MCF 10A (cell line): ENCODE results near the gene PIGT. TPM values are rescaled to one million over a fixed set of nuclear protein-coding genes. Genes with fewer than 3 reads are reported as not detected.

Source experiments
- BruUV-seq: library from RNA; stranded (reverse); fragments of 400-500 nt; replicated peaks from 2 replicates; lab custom pipeline; 2021; lab: Mats Ljungman, UMichigan
- CTCF ChIA-PET: fragments of 300-600 bp; sonication (Branson Sonifier 250); formaldehyde crosslinking; extraction: SDS; loops from one replicate; lab custom pipeline; 2021; ENCODE audit warnings: antibody characterized with exemption, inconsistent platforms; lab: Yijun Ruan, JAX
- POLR2A ChIA-PET: fragments of 300-600, 350-650 bp; sonication (Branson Sonifier 250); formaldehyde crosslinking; extraction: SDS; loops from one replicate; lab custom pipeline; 2020; ENCODE audit warnings: antibody characterized with exemption, inconsistent platforms; lab: Yijun Ruan, JAX
- DNase-seq: peaks from one replicate; pipeline ENCODE4 v3.0.0-alpha.2; 2018; ENCODE audit not compliant: unreplicated experiment
- H3K27ac Mint-ChIP-seq: one replicate; pipeline ENCODE4 v1.8.0; 2022; ENCODE audit warnings: mild to moderate bottlenecking, low read depth, mixed read lengths; ENCODE audit not compliant: unreplicated experiment
- H3K27me3 Mint-ChIP-seq: one replicate; pipeline ENCODE4 v1.8.0; 2022; ENCODE audit warnings: mixed read lengths; ENCODE audit not compliant: insufficient read depth, unreplicated experiment
- H3K36me3 Mint-ChIP-seq: one replicate; pipeline ENCODE4 v1.8.0; 2022; ENCODE audit warnings: mild to moderate bottlenecking, moderate library complexity, mixed read lengths; ENCODE audit not compliant: insufficient read depth, unreplicated experiment
- H3K4me1 Mint-ChIP-seq: one replicate; pipeline ENCODE4 v1.8.0; 2022; ENCODE audit warnings: mixed read lengths; ENCODE audit not compliant: insufficient read depth, unreplicated experiment
- H3K4me3 Mint-ChIP-seq: one replicate; pipeline ENCODE4 v1.8.0; 2022; ENCODE audit warnings: mild to moderate bottlenecking, moderate library complexity, mixed read lengths; ENCODE audit not compliant: unreplicated experiment
- H3K9me3 Mint-ChIP-seq: one replicate; pipeline ENCODE4 v1.8.0; 2022; ENCODE audit warnings: mixed read lengths; ENCODE audit not compliant: unreplicated experiment
- CTCF ChIP-seq: fragments of 200-600 bp; IDR thresholded peaks from one replicate; pipeline ENCODE4 v1.8.0; 2022; ENCODE audit warnings: antibody characterized with exemption, mild to moderate bottlenecking; ENCODE audit not compliant: unreplicated experiment
- intact Hi-C: fragments of 100-400 bp; cut with micrococcal nuclease; formaldehyde crosslinking; loops from 2 replicates; pipeline ENCODE4 v1.14.1; 2022
- total RNA-seq: library from RNA; stranded (reverse); gene quantifications from 2 replicates; pipeline ENCODE4 v1.2.3, GENCODE V29; 2022

The PIGT gene
- total RNA-seq, 1 experiment from 2014 or later: 79.4 TPM

GRCh38 chr20:45407067-45407745 lies 8.7 kb upstream of the PIGT start:
- no peak for TF ChIP-seq CTCF
- ChIA-PET CTCF (interaction anchor here (0.7 to 2.2 kb wide), 7 partner anchors 9 to 45 kb away, joined by 3 to 9 read pairs (median 3); partner anchors contain the start of gene SYS1), POLR2A (interaction anchor here (0.7 to 1.8 kb wide), 5 partner anchors 9 to 70 kb away, joined by 3 to 16 read pairs (median 4); partner anchors contain the start of gene PIGT)
- intact Hi-C loops: no loop called here
- no peaks in the 10 kb centered on the region for H3K4me1 Mint-ChIP-seq
- no peaks in the 10 kb centered on the region for H3K36me3 Mint-ChIP-seq
- no peaks in the 10 kb centered on the region for H3K27me3 Mint-ChIP-seq
- DNase-seq: no peak
- H3K4me3 Mint-ChIP-seq: peak overlapping the region; percentile 71
- H3K9me3 Mint-ChIP-seq: peaks cover under 1% of the 10 kb centered on the region
- BruUV-seq: no TSS peak
- no peak overlapping the region for H3K27ac Mint-ChIP-seq

GRCh38 chr20:45407783-45408645 lies 7.9 kb upstream of the PIGT start, which contains the start of gene DBNDD2:
Gene DBNDD2 (plus strand): TSS chr20:45408289. CDS start chr20:45408468, 179 bp downstream.
- no peak for TF ChIP-seq CTCF
- Mint-ChIP-seq H3K4me3 (peak within 1 kb of the TSS; percentile 71), H3K27me3 (no peaks in the 10 kb centered on the region), H3K36me3 (no peaks in the 10 kb centered on the region), H3K9me3 (no peaks in the 10 kb centered on the region), H3K4me1 (no peaks in the 10 kb centered on the region), H3K27ac (no peak within 1 kb of the TSS)
- BruUV-seq: no TSS peak
- ChIA-PET POLR2A (interaction anchor here (0.6 to 1.8 kb wide), 5 partner anchors 8 to 448 kb away, joined by 3 to 16 read pairs (median 4); partner anchors contain the start of gene PIGT), CTCF (interaction anchor here (0.7 to 2.2 kb wide), 7 partner anchors 8 to 46 kb away, joined by 3 to 9 read pairs (median 3); partner anchors contain the start of gene SYS1)
- no peak for DNase-seq
- intact Hi-C loops: no loop called here

- intact Hi-C loops: no loop called here
- POLR2A ChIA-PET: no interaction called here
These were observed 7.2 kb upstream of the PIGT start for GRCh38 chr20:45408646-45409213.

More at GRCh38 chr20:45408646-45409213, 7.2 kb upstream of the PIGT start:
- Mint-ChIP-seq H3K4me1 (no peaks in the 10 kb centered on the region), H3K27ac (no peak overlapping the region), H3K4me3 (peak overlapping the region; percentile 16), H3K27me3 (no peaks in the 10 kb centered on the region), H3K9me3 (no peaks in the 10 kb centered on the region), H3K36me3 (no peaks in the 10 kb centered on the region)
- no peak for TF ChIP-seq CTCF
- no peak for DNase-seq
- CTCF ChIA-PET: interaction anchor here (0.7 to 2.2 kb wide), 2 partner anchors 11 to 47 kb away, joined by 3 to 9 read pairs; partner anchors contain the start of gene SYS1
- BruUV-seq: no TSS peak
